OCI-LY3 (cell line): ENCODE data around the gene ADAT2.

Experiments used
- H2AFZ ChIP-seq: fragments of 200-600, 300-600 bp; shearing (Covaris generic); 2 replicates; pipeline ENCODE4 v1.6.0; 2014; ENCODE audit warnings: antibody characterized with exemption, low read depth, low read length
- H3K27ac ChIP-seq: fragments of 200-600, 300-600 bp; sonication (generic); 2 replicates; pipeline ENCODE4 v1.5.1; 2014; ENCODE audit warnings: mild to moderate bottlenecking, low read length, moderate library complexity, mixed read lengths
- H3K27me3 ChIP-seq: fragments of 200-600, 300-600 bp; sonication (generic); 2 replicates; pipeline ENCODE4 v1.6.1; 2014; ENCODE audit warnings: low read depth, low read length, mixed read lengths
- H3K36me3 ChIP-seq: fragments of 200-600, 300-600 bp; sonication (generic); replicated peaks from 2 replicates; pipeline ENCODE3; 2014; ENCODE audit warnings: low read depth, low read length, mixed read lengths
- H3K4me1 ChIP-seq: fragments of 300-600, 200-600 bp; sonication (generic); 2 replicates; pipeline ENCODE4 v1.6.1; 2014; ENCODE audit warnings: low read length, mixed read lengths
- H3K4me2 ChIP-seq: fragments of 200-600, 300-600 bp; sonication (generic); 2 replicates; pipeline ENCODE4 v1.6.1; 2014; ENCODE audit warnings: low read length, mixed read lengths
- H3K4me3 ChIP-seq: fragments of 300-600, 200-600 bp; sonication (generic); 2 replicates; pipeline ENCODE4 v1.5.1; 2014; ENCODE audit warnings: antibody characterized with exemption, mild to moderate bottlenecking, low read length, moderate library complexity
- H3K79me2 ChIP-seq: fragments of 300-600, 200-600 bp; shearing (Covaris generic); 2 replicates; pipeline ENCODE4 v1.6.1; 2014; ENCODE audit warnings: mild to moderate bottlenecking, low read length, mixed read lengths
- H3K9ac ChIP-seq: fragments of 300-600, 200-600 bp; shearing (Covaris generic); 2 replicates; pipeline ENCODE4 v1.6.0; 2014; ENCODE audit warnings: mild to moderate bottlenecking, low read length, moderate library complexity
- H3K9me3 ChIP-seq: fragments of 200-600, 300-600 bp; shearing (Covaris generic); 2 replicates; pipeline ENCODE4 v1.6.1; 2014; ENCODE audit warnings: low read length, mixed read lengths; ENCODE audit not compliant: insufficient read depth
- H4K20me1 ChIP-seq: fragments of 200-600, 300-600 bp; sonication (generic); 2 replicates; pipeline ENCODE4 v1.6.1; 2016; ENCODE audit warnings: low read length, mixed read lengths; ENCODE audit not compliant: insufficient read depth
- EZH2phosphoT487 ChIP-seq: fragments of 200-600 bp; shearing (Covaris generic); IDR thresholded peaks from 2 replicates; pipeline ENCODE4 v1.6.1; 2018; ENCODE audit warnings: antibody characterized with exemption, mixed run types, low read depth
- TF ChIP-seq, protein P1 (sequence below): fragments of 200-600, 300-600 bp; sonication (generic); IDR thresholded peaks from 2 replicates; pipeline ENCODE4 v1.5.1; 2014; ENCODE audit warnings: antibody characterized with exemption, low read length, low read depth

Gene ADAT2

DNA sequence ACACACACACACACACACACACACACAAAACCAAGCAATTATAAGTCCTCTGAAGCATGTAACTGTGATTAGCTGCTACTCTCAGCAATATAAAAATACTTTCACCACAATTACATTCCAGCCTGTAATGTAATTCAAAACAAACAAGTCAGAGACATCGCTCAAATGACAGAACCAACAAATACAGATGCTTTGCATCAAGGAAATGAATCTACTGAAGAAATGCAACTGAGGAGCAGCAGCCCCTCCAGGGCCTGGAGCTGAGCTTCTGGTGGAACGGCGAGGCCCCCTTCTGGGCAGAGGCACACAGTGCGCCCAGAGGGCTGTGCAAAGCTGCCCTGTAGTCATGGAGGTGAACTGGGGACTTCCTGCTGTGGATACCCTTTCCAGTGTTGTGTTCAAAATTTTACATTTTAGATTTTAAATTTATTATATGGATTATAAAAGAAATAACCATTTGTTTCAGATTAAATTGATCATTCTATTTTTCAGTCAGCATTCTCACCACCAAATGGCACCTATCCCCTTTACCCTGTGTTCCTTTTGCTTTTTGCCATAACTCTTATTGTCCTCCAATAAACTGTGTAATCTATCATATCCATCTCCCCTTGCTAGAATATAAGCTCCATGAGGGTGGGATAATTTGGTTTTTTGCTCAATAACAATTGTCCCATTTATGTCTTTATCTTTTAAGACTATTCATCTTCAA is 23.2 kb downstream of the ADAT2 start:
- TF ChIP-seq EZH2phosphoT487 = no peak
- TF ChIP-seq, protein P1, sequence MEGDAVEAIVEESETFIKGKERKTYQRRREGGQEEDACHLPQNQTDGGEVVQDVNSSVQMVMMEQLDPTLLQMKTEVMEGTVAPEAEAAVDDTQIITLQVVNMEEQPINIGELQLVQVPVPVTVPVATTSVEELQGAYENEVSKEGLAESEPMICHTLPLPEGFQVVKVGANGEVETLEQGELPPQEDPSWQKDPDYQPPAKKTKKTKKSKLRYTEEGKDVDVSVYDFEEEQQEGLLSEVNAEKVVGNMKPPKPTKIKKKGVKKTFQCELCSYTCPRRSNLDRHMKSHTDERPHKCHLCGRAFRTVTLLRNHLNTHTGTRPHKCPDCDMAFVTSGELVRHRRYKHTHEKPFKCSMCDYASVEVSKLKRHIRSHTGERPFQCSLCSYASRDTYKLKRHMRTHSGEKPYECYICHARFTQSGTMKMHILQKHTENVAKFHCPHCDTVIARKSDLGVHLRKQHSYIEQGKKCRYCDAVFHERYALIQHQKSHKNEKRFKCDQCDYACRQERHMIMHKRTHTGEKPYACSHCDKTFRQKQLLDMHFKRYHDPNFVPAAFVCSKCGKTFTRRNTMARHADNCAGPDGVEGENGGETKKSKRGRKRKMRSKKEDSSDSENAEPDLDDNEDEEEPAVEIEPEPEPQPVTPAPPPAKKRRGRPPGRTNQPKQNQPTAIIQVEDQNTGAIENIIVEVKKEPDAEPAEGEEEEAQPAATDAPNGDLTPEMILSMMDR = peak; percentile 83
- Histone ChIP-seq H3K79me2 (no peaks in the 10 kb centered on the region), H4K20me1 (no peaks in the 10 kb centered on the region), H3K4me1 (no peaks in the 10 kb centered on the region), H3K9me3 (no peaks in the 10 kb centered on the region), H3K36me3 (peaks cover 3% of the 10 kb centered on the region), H3K9ac (no peak overlapping the region), H3K27me3 (no peaks in the 10 kb centered on the region), H3K4me2 (no peak overlapping the region), H3K4me3 (no peak overlapping the region), H2AFZ (no peak overlapping the region), H3K27ac (no peak overlapping the region)

DNA sequence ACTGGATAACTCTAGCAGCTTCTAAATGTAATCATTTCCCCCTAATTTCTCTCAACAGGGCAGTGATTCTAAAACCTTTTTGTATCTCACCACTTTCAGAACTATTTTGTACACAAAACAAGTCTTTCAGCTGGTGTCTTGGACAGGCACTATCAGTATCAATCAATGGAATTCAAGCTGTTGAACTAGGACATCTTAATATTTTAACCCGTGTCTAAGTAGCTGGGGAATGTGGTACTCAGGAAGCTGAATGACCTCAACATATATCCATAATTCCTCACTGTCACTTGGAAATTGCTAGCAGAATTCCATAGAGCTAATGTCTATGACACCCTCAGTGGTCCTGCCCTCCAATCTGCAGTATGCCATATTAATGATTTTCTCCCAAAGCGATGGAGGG is 24.5 kb downstream of the ADAT2 start:
- H3K9me3 ChIP-seq = no peaks in the 10 kb centered on the region
- H3K4me1 ChIP-seq = no peaks in the 10 kb centered on the region
- H3K79me2 ChIP-seq = no peaks in the 10 kb centered on the region
- H3K4me2 ChIP-seq = no peak overlapping the region
- H4K20me1 ChIP-seq = no peaks in the 10 kb centered on the region
- H3K4me3 ChIP-seq = no peak overlapping the region
- H3K27ac ChIP-seq = no peak overlapping the region
- H3K27me3 ChIP-seq = no peaks in the 10 kb centered on the region
- H3K9ac ChIP-seq = no peak overlapping the region
- peaks cover 6% of the 10 kb centered on the region for H3K36me3 ChIP-seq
- TF ChIP-seq, protein P1 = no peak
- no peak for TF ChIP-seq EZH2phosphoT487
- H2AFZ ChIP-seq = no peak overlapping the region

GRCh38 chr6:143419526-143419925 is 31.0 kb downstream of the ADAT2 start:
- no peak overlapping the region for H3K4me2 ChIP-seq
- TF ChIP-seq, protein P1 = no peak
- no peak for TF ChIP-seq EZH2phosphoT487

DNA sequence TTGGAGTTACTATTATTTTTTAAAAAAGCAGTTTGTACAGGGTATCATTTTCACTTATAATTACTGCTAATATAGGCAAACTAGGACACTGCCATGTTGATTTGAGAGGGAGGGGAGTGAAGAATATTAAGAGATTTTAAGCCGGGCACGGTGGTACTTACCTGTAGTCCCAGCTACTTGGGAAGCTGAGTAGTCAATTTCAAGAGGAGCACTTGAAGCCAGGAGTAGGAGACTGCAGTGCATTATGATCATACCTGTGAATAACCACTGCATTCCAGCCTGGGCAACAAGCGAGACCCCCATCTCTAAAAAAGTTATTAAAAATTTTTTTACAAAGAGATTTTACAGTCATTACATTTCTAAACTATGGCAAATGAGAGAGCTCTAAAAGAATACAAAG is 35.7 kb downstream of the ADAT2 start:
- no peak overlapping the region for H3K4me2 ChIP-seq
- no peak overlapping the region for H2AFZ ChIP-seq
- no peaks in the 10 kb centered on the region for H3K9me3 ChIP-seq
- H3K27me3 ChIP-seq = no peaks in the 10 kb centered on the region
- H3K79me2 ChIP-seq = no peaks in the 10 kb centered on the region
- no peaks in the 10 kb centered on the region for H3K4me1 ChIP-seq
- no peak overlapping the region for H3K4me3 ChIP-seq
- H3K36me3 ChIP-seq = no peaks in the 10 kb centered on the region
- TF ChIP-seq EZH2phosphoT487 = no peak
- TF ChIP-seq, protein P1 = no peak
- no peaks in the 10 kb centered on the region for H4K20me1 ChIP-seq
- H3K27ac ChIP-seq = no peak overlapping the region
- H3K9ac ChIP-seq = no peak overlapping the region

More at GRCh38 chr6:143419526-143419925, 31.0 kb downstream of the ADAT2 start:
- H3K36me3 ChIP-seq = peaks cover 4% of the 10 kb centered on the region
- H3K79me2 ChIP-seq = no peaks in the 10 kb centered on the region
- H4K20me1 ChIP-seq = no peaks in the 10 kb centered on the region
- no peak overlapping the region for H3K27ac ChIP-seq
- H3K4me3 ChIP-seq = no peak overlapping the region
- H3K4me1 ChIP-seq = no peaks in the 10 kb centered on the region
- H3K9me3 ChIP-seq = no peaks in the 10 kb centered on the region
- no peak overlapping the region for H3K9ac ChIP-seq
- H3K27me3 ChIP-seq = no peaks in the 10 kb centered on the region
- H2AFZ ChIP-seq = no peak overlapping the region
